H1 (cell line): ENCODE measurements around the gene PPP2R2C. TPM values are rescaled to one million over a fixed set of nuclear protein-coding genes. Genes with fewer than 3 reads are reported as not detected.

Experiments used
- CTCF ChIA-PET: fragments of 300-600 bp; sonication (Branson Sonifier 250); formaldehyde crosslinking; loops from one replicate; lab custom pipeline; 2021; ENCODE audit not compliant: partially characterized antibody; lab: Charles Lee
- POLR2A ChIA-PET: fragments of 300-600 bp; sonication (Branson Sonifier 250); formaldehyde crosslinking; loops from one replicate; lab custom pipeline; 2021; ENCODE audit warnings: inconsistent platforms; ENCODE audit not compliant: partially characterized antibody; lab: Charles Lee
- DNase-seq, 2 experiments: peaks; one replicate each; pipeline versions ENCODE4 v3.0.0 to v3.0.0-alpha.2; 2010 to 2022; ENCODE audit warnings: low spot score in 2 of 2, low read depth in 1 of 2, mixed read lengths in 1 of 2
- FAIRE-seq: peaks from 2 replicates; lab custom pipeline; 2011; peaks lifted over from hg19 to GRCh38; lab: Jason Lieb, UNC
- H2AFZ ChIP-seq: 2 replicates; pipeline ENCODE4 v1.8.1; 2012; ENCODE audit warnings: low read length, inconsistent platforms
- H2AK5ac ChIP-seq: 2 replicates; pipeline ENCODE4 v1.6.1; 2013; ENCODE audit warnings: low read depth, low read length
- H2BK120ac ChIP-seq: replicated peaks from 2 replicates; pipeline ENCODE3; 2013; ENCODE audit warnings: low read depth, low read length, inconsistent platforms
- H2BK12ac ChIP-seq: 2 replicates; pipeline ENCODE4 v1.6.1; 2013; ENCODE audit warnings: low read depth, low read length
- H2BK15ac ChIP-seq: 2 replicates; pipeline ENCODE4 v1.6.1; 2013; ENCODE audit warnings: low read length
- H2BK20ac ChIP-seq: 2 replicates; pipeline ENCODE4 v1.6.1; 2013; ENCODE audit warnings: low read length
- H2BK5ac ChIP-seq: 2 replicates; pipeline ENCODE4 v1.6.1; 2013; ENCODE audit warnings: low read depth, low read length
- H3K14ac ChIP-seq: 2 replicates; pipeline ENCODE4 v1.6.1; 2013; ENCODE audit warnings: inconsistent platforms; ENCODE audit not compliant: insufficient read length
- H3K18ac ChIP-seq: 2 replicates; pipeline ENCODE4 v1.6.1; 2013; ENCODE audit warnings: low read length; ENCODE audit errors: extremely low read depth
- H3K23ac ChIP-seq: 2 replicates; pipeline ENCODE4 v1.6.1; 2013; ENCODE audit warnings: inconsistent platforms; ENCODE audit not compliant: insufficient read length
- H3K23me2 ChIP-seq: 2 replicates; pipeline ENCODE4 v1.6.1; 2013; ENCODE audit warnings: low read depth, low read length
- H3K27ac ChIP-seq: 2 replicates; pipeline ENCODE4 v1.6.1; 2011; ENCODE audit warnings: low read depth, low read length, inconsistent platforms
- H3K27me3 ChIP-seq, 4 experiments: replicated peaks in 1 of 4; 1 replicate in 1 of 4; 2 replicates in 3 of 4; pipeline versions ENCODE4 v1.6.1 to v1.8.1; 2011 to 2013; ENCODE audit warnings: low read length in 3 of 4, mild to moderate bottlenecking in 3 of 4, inconsistent platforms in 2 of 4, mixed read lengths in 2 of 4, moderate library complexity in 1 of 4; ENCODE audit not compliant: control insufficient read depth in 3 of 4, insufficient read depth in 3 of 4; ENCODE audit errors: extremely low read depth in 1 of 4
- H3K36me3 ChIP-seq, 4 experiments: 2 replicates each; pipeline versions ENCODE4 v1.6.1 to v1.8.1; 2011 to 2013; ENCODE audit warnings: mild to moderate bottlenecking in 4 of 4, low read length in 3 of 4, moderate library complexity in 2 of 4, control low read depth in 1 of 4, inconsistent platforms in 1 of 4; ENCODE audit not compliant: insufficient read depth in 4 of 4, control insufficient read depth in 2 of 4
- H3K4ac ChIP-seq: replicated peaks from 2 replicates; pipeline ENCODE3; 2013; ENCODE audit warnings: low read length, low read depth, mixed read lengths, inconsistent platforms; ENCODE audit not compliant: insufficient read length
- H3K4me1 ChIP-seq, 4 experiments: replicated peaks in 1 of 4; 1 replicate in 1 of 4; 2 replicates in 3 of 4; pipeline versions ENCODE4 v1.6.1 to v1.8.1; 2011 to 2013; ENCODE audit warnings: low read length in 3 of 4, inconsistent platforms in 2 of 4, mixed read lengths in 1 of 4; ENCODE audit not compliant: insufficient read depth in 4 of 4, control insufficient read depth in 3 of 4
- H3K4me2 ChIP-seq, 2 experiments: 2 replicates each; pipeline versions ENCODE4 v1.6.1 to v1.8.1; 2011 to 2013; ENCODE audit warnings: low read depth in 2 of 2, low read length in 2 of 2, control low read depth in 1 of 2, inconsistent platforms in 1 of 2, mild to moderate bottlenecking in 1 of 2; ENCODE audit not compliant: insufficient read depth in 1 of 2
- H3K4me3 ChIP-seq, 4 experiments: fragments of 200-600, 300-600 bp in 1 of 4; sonication (generic), shearing (Covaris generic), sonication (Bioruptor Twin) in 1 of 4; 2 replicates each; pipeline versions ENCODE4 v1.5.1 to v1.8.1; 2011 to 2016; ENCODE audit warnings: low read length in 4 of 4, low read depth in 3 of 4, control low read depth in 2 of 4, inconsistent platforms in 2 of 4, mild to moderate bottlenecking in 2 of 4, mixed read lengths in 1 of 4, moderate library complexity in 1 of 4; ENCODE audit not compliant: insufficient read depth in 2 of 4; ENCODE audit errors: extremely low read depth in 1 of 4
- H3K56ac ChIP-seq: replicated peaks from 2 replicates; pipeline ENCODE3; 2013; ENCODE audit warnings: low read depth, mild to moderate bottlenecking, mixed read lengths, low read length, inconsistent platforms; ENCODE audit not compliant: insufficient read length
- H3K79me1 ChIP-seq: 2 replicates; pipeline ENCODE4 v1.6.1; 2013; ENCODE audit warnings: low read depth, low read length, control low read depth
- H3K79me2 ChIP-seq, 2 experiments: 2 replicates each; pipeline versions ENCODE4 v1.6.1 to v1.8.1; 2012 to 2013; ENCODE audit warnings: low read length in 2 of 2, mild to moderate bottlenecking in 2 of 2, inconsistent platforms in 1 of 2; ENCODE audit not compliant: insufficient read depth in 2 of 2, control insufficient read depth in 1 of 2
- H3K9ac ChIP-seq, 4 experiments: replicated peaks in 1 of 4; 1 replicate in 1 of 4; 2 replicates in 3 of 4; pipeline versions ENCODE4 v1.6.1 to v1.8.1; 2011 to 2013; ENCODE audit warnings: low read depth in 3 of 4, low read length in 3 of 4, control low read depth in 2 of 4, mild to moderate bottlenecking in 2 of 4, moderate library complexity in 2 of 4, inconsistent platforms in 1 of 4; ENCODE audit errors: extremely low read depth in 1 of 4
- H3K9me3 ChIP-seq, 2 experiments: 2 replicates each; pipeline versions ENCODE4 v1.6.1 to v1.8.1; 2012 to 2013; ENCODE audit warnings: mild to moderate bottlenecking in 2 of 2, moderate library complexity in 2 of 2, control low read depth in 1 of 2, inconsistent platforms in 1 of 2, low read depth in 1 of 2, low read length in 1 of 2, mixed read lengths in 1 of 2; ENCODE audit not compliant: insufficient read depth in 2 of 2
- H4K20me1 ChIP-seq, 2 experiments: replicated peaks in 1 of 2; 2 replicates each; pipeline versions ENCODE3 to v1.8.1; 2011 to 2013; ENCODE audit warnings: inconsistent platforms in 2 of 2, low read length in 2 of 2, mild to moderate bottlenecking in 1 of 2; ENCODE audit not compliant: insufficient read depth in 2 of 2, control insufficient read depth in 1 of 2
- H4K5ac ChIP-seq: 2 replicates; pipeline ENCODE4 v1.6.1; 2013; ENCODE audit warnings: low read length, low read depth, mixed read lengths, inconsistent platforms; ENCODE audit not compliant: insufficient read length
- H4K8ac ChIP-seq: 2 replicates; pipeline ENCODE4 v1.8.0; 2013; ENCODE audit warnings: mild to moderate bottlenecking, moderate library complexity, low read length, inconsistent platforms; ENCODE audit not compliant: insufficient read depth; ENCODE audit errors: extremely low read depth
- H4K91ac ChIP-seq: replicated peaks from 2 replicates; pipeline ENCODE3; 2013; ENCODE audit warnings: low read length, mixed read lengths, inconsistent platforms; ENCODE audit not compliant: insufficient read length
- BCL11A ChIP-seq, 2 experiments: IDR thresholded peaks; one replicate each; pipeline ENCODE4 v1.6.1; 2011; ENCODE audit warnings: low read depth in 2 of 2, low read length in 2 of 2, mild to moderate bottlenecking in 2 of 2
- CBX5 ChIP-seq: fragments of 300-800, 300-1000 bp; sonication (generic); IDR thresholded peaks from 2 replicates; pipeline ENCODE4 v1.7.1; 2016; ENCODE audit warnings: antibody characterized with exemption, low read length, low read depth
- EP300 ChIP-seq, 2 experiments: IDR thresholded peaks; 1 replicate in 1 of 2; 2 replicates in 1 of 2; pipeline ENCODE4 v1.6.1; 2011 to 2012; ENCODE audit warnings: low read depth in 2 of 2, low read length in 2 of 2, mild to moderate bottlenecking in 2 of 2, borderline replicate concordance in 1 of 2, inconsistent platforms in 1 of 2, moderate library complexity in 1 of 2
- POLR2AphosphoS5 ChIP-seq: IDR thresholded peaks from 2 replicates; pipeline ENCODE4 v1.6.1; 2011; ENCODE audit warnings: low read depth, low read length
- SAP30 ChIP-seq: fragments of 300-600 bp; sonication (generic); IDR thresholded peaks from 2 replicates; pipeline ENCODE4 v1.7.1; 2012; ENCODE audit warnings: low read length, moderate library complexity, mild to moderate bottlenecking, inconsistent platforms; ENCODE audit not compliant: insufficient read depth, insufficient replicate concordance
- SP4 ChIP-seq: IDR thresholded peaks from 2 replicates; pipeline ENCODE4 v1.6.1; 2012; ENCODE audit warnings: low read length, inconsistent platforms
- TAF7 ChIP-seq: optimal IDR thresholded peaks from 2 replicates; pipeline ENCODE3; 2011; ENCODE audit warnings: low read depth, mild to moderate bottlenecking, inconsistent platforms, low read length, moderate library complexity, borderline replicate concordance
- TEAD4 ChIP-seq: IDR thresholded peaks from 2 replicates; pipeline ENCODE4 v1.6.1; 2012; ENCODE audit warnings: low read depth, low read length, inconsistent platforms, mixed read lengths
- whole genome bisulfite sequencing, 2 experiments: shearing (Covaris generic) in 1 of 2; methylation state at CpG; one replicate each; pipeline versions ENCODE4 v1.1.6 to v1.1.7; 2013 to 2015; ENCODE audit warnings: low lambda C conversion rate in 2 of 2, mixed read lengths in 2 of 2, inconsistent platforms in 1 of 2, low coverage in 1 of 2, missing lambda C conversion rate in 1 of 2; ENCODE audit not compliant: insufficient replicate concordance in 2 of 2, insufficient coverage in 1 of 2, insufficient read length in 1 of 2; ENCODE audit errors: extremely low coverage in 1 of 2, missing lambda C conversion rate in 1 of 2; 5-methylcytosine and 5-hydroxymethylcytosine counted together
- polyA plus RNA-seq, 7 experiments: library from polyadenylated mRNA; depleted of rRNA in 3 of 7; stranded (reverse) in 5 of 7; unstranded in 2 of 7; fragments of >200 nt in 5 of 7; fragments of 200-250 nt in 2 of 7; gene quantifications; 1 replicate in 5 of 7; 2 replicates in 1 of 7; 4 replicates in 1 of 7; pipeline versions ENCODE4 v1.2.1 to v1.2.3, GENCODE V29; 2011 to 2013; ENCODE audit warnings: missing spikeins in 2 of 7, mixed read lengths in 2 of 7
- total RNA-seq: library from RNA; stranded (reverse); fragmentation: NEBNext Ultra II Directional; extraction: Animal tissue kit (Norgen Biotek cat#: 25700); gene quantifications from 2 replicates; pipeline ENCODE4 v1.2.1, GENCODE V29; 2021
- TF ChIP-seq, protein P1 (sequence below): IDR thresholded peaks from 2 replicates; pipeline ENCODE4 v1.6.1; 2012; ENCODE audit warnings: inconsistent platforms

Gene PPP2R2C
- total and polyA plus RNA-seq, 2 of the 8 experiments (the other 6 are each of a cell fraction or from before 2014, with no cell fraction given), result 6.4 TPM

- Histone ChIP-seq H3K14ac (no peak overlapping the region), H3K23me2 (no peaks in the 10 kb centered on the region; the same call in 1 of the 2 replicates), H2AFZ (no peak overlapping the region), H4K8ac (no peak overlapping the region), H2BK20ac (no peak overlapping the region), H4K91ac (no peak overlapping the region), H3K4ac (no peak overlapping the region), H3K4me3 (no peak overlapping the region), H3K79me1 (no peaks in the 10 kb centered on the region), H2BK12ac (no peak overlapping the region), H2BK15ac (no peak overlapping the region), H3K36me3 (no peaks in the 10 kb centered on the region), H3K18ac (no peak overlapping the region), H3K4me1 (peaks cover 0 to 3% (median 2%) of the 10 kb centered on the region in 4 experiments; a peak in 2 of 7 replicates), H3K56ac (no peak overlapping the region), H3K9me3 (no peaks in the 10 kb centered on the region), H2BK5ac (no peak overlapping the region), H2BK120ac (no peak overlapping the region), H4K20me1 (no peaks in the 10 kb centered on the region), H3K4me2 (no peak overlapping the region), H3K27ac (no peak overlapping the region)
- FAIRE-seq, result no peak
- TF ChIP-seq SAP30, result no peak
- TF ChIP-seq, protein P1, sequence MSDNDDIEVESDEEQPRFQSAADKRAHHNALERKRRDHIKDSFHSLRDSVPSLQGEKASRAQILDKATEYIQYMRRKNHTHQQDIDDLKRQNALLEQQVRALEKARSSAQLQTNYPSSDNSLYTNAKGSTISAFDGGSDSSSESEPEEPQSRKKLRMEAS, result no peak
- TF ChIP-seq CBX5, result no peak
- TF ChIP-seq TAF7, result no peak
- TF ChIP-seq TEAD4, result no peak
- TF ChIP-seq BCL11A (IDR thresholded peaks at IDR 0.05; ENCODE audit: low read depth in 2 of 2, low read length in 2 of 2), result no peak
- TF ChIP-seq SP4, result no peak
- no peak for TF ChIP-seq POLR2AphosphoS5
- TF ChIP-seq EP300 (IDR thresholded peaks at IDR 0.05; ENCODE audit: borderline replicate concordance in 1 of 2, low read depth in 2 of 2, low read length in 2 of 2), result no peak
- TF ChIP-seq, all 59 proteins: peak for 0
- H3K9ac ChIP-seq, result no peak overlapping the region
- no peaks in the 10 kb centered on the region for H3K27me3 ChIP-seq
- no peak overlapping the region for H4K5ac ChIP-seq
- H3K23ac ChIP-seq, result no peak overlapping the region
- H3K79me2 ChIP-seq, result no peaks in the 10 kb centered on the region
- CTCF ChIA-PET, result interaction anchor here (1.1 to 12.2 kb wide), 3 partner anchors 12 to 487 kb away, joined by 4 to 175 read pairs (median 21); no protein-coding TSS in a partner anchor
- WGBS, 2 experiments, result 82% methylated on average over 16 of the region's 19 CpGs; no CpG with 5 or more reads in 1 of the 2 experiments
- no peak for DNase-seq
- H2AK5ac ChIP-seq, result no peak overlapping the region
- POLR2A ChIA-PET, result no interaction called here
Observed at GRCh38 chr4:6349896-6350603, 122.4 kb downstream of the PPP2R2C start.
